MM.1S (cell line): ENCODE data around the gene OSTF1.

Experiments
- CTCF ChIP-seq: fragments of 300-600 bp; sonication (generic); IDR thresholded peaks from 2 replicates; pipeline ENCODE4 v1.5.1; 2016; ENCODE audit warnings: antibody characterized with exemption, low read length, mixed read lengths
- EZH2phosphoT487 ChIP-seq: fragments of 300-600 bp; sonication (generic); IDR thresholded peaks from 2 replicates; pipeline ENCODE4 v1.6.1; 2018; ENCODE audit warnings: antibody characterized with exemption, low read length

- TF ChIP-seq CTCF (no peak), EZH2phosphoT487 (no peak)
These were observed 4.1 kb upstream of the OSTF1 start for GRCh38 chr9:75084081-75084672.
